GM21737 (cell line): ENCODE data around the gene TMEM14B.
"Not testable (repeated sequence)": the region's sequence is repeated elsewhere in the genome, so short reads cannot be mapped to it uniquely, and the experiment has no call there.

Experiments used
- ATAC-seq: cut with Tn5 transposase; IDR thresholded peaks from one replicate; pipeline ENCODE4 v1.9.1; 2021; ENCODE audit warnings: mild to moderate bottlenecking, moderate library complexity; ENCODE audit not compliant: unreplicated experiment

Gene TMEM14B

GRCh38 chr6:10747251-10747972, at the start of gene TMEM14B:
TMEM14B (plus strand) TSS chr6:10747805; CDS start chr6:10749246, 1,441 bp downstream.
- ATAC-seq, result peak; percentile 96

- no peak for ATAC-seq
Observed at GRCh38 chr6:10713962-10714361, 33.6 kb upstream of the TMEM14B start.

- ATAC-seq, result no peak
Observed at GRCh38 chr6:10719296-10719963, 28.2 kb upstream of the TMEM14B start.

- no peak for ATAC-seq
Observed at GRCh38 chr6:10719964-10720264, 27.7 kb upstream of the TMEM14B start.

GRCh38 chr6:10720265-10720959, 27.2 kb upstream of the TMEM14B start:
- no peak for ATAC-seq

- not testable (repeated sequence) for ATAC-seq
Observed at GRCh38 chr6:10720960-10721849, 26.4 kb upstream of the TMEM14B start.

GRCh38 chr6:10721850-10722569, 25.6 kb upstream of the TMEM14B start:
- no peak for ATAC-seq

- ATAC-seq, result no peak
Observed at GRCh38 chr6:10722570-10722819, 25.1 kb upstream of the TMEM14B start.

GRCh38 chr6:10722820-10723566, 24.6 kb upstream of the TMEM14B start, which contains the start of gene TMEM14C:
TMEM14C (plus strand) TSS chr6:10723070; CDS start chr6:10724614, 1,544 bp downstream.
- ATAC-seq, result peak; percentile 96

GRCh38 chr6:10723567-10723881, 24.1 kb upstream of the TMEM14B start:
- no peak for ATAC-seq

- ATAC-seq, result no peak
Observed at GRCh38 chr6:10725044-10725443, 22.6 kb upstream of the TMEM14B start.

- no peak for ATAC-seq
Observed at GRCh38 chr6:10725716-10726115, 21.9 kb upstream of the TMEM14B start.

GRCh38 chr6:10730254-10730653, 17.4 kb upstream of the TMEM14B start:
- ATAC-seq, result no peak

- ATAC-seq, result no peak
Observed at GRCh38 chr6:10733151-10733715, 14.4 kb upstream of the TMEM14B start.

- no peak for ATAC-seq
Observed at GRCh38 chr6:10733863-10734262, 13.7 kb upstream of the TMEM14B start.

GRCh38 chr6:10736731-10737130, 10.9 kb upstream of the TMEM14B start:
- ATAC-seq, result no peak

GRCh38 chr6:10740061-10740460, 7.5 kb upstream of the TMEM14B start:
- no peak for ATAC-seq

GRCh38 chr6:10741643-10742042, 6.0 kb upstream of the TMEM14B start:
- ATAC-seq, result not testable (repeated sequence)

- no peak for ATAC-seq
Observed at GRCh38 chr6:10742251-10742650, 5.4 kb upstream of the TMEM14B start.

- no peak for ATAC-seq
Observed at GRCh38 chr6:10743515-10743914, 4.1 kb upstream of the TMEM14B start.
